H9 (cell line): Measurements from ENCODE around the gene CCDC13. TPM values are rescaled to one million over a fixed set of nuclear protein-coding genes. Genes with fewer than 3 reads are reported as not detected.

ENCODE experiments used
- DNase-seq: peaks from one replicate; pipeline ENCODE4 v3.0.0-alpha.2; 2017
- H2AFZ ChIP-seq: one replicate; pipeline ENCODE4 v1.6.1; 2013; ENCODE audit warnings: mild to moderate bottlenecking, low read length, control low read depth, moderate library complexity
- H2AK5ac ChIP-seq: 2 replicates; pipeline ENCODE4 v1.6.1; 2013; ENCODE audit warnings: low read length, control low read depth, mixed read lengths; ENCODE audit not compliant: insufficient read length
- H2BK120ac ChIP-seq: one replicate; pipeline ENCODE4 v1.6.1; 2013; ENCODE audit warnings: low read depth, mild to moderate bottlenecking, low read length, control low read depth, inconsistent platforms; ENCODE audit not compliant: poor library complexity, severe bottlenecking
- H2BK12ac ChIP-seq: 2 replicates; pipeline ENCODE4 v1.6.1; 2013; ENCODE audit warnings: low read length, control low read depth, mixed read lengths, low read depth; ENCODE audit not compliant: insufficient read length
- H2BK15ac ChIP-seq: 2 replicates; pipeline ENCODE4 v1.6.1; 2013; ENCODE audit warnings: low read depth, low read length, control low read depth
- H2BK20ac ChIP-seq: one replicate; pipeline ENCODE4 v1.6.1; 2013; ENCODE audit warnings: low read depth, mild to moderate bottlenecking, low read length, control low read depth, inconsistent platforms; ENCODE audit not compliant: poor library complexity, severe bottlenecking
- H2BK5ac ChIP-seq: 2 replicates; pipeline ENCODE4 v1.6.1; 2013; ENCODE audit warnings: low read length, control low read depth, mixed read lengths; ENCODE audit not compliant: insufficient read length
- H3K14ac ChIP-seq: 2 replicates; pipeline ENCODE4 v1.6.1; 2013; ENCODE audit warnings: low read length, control low read depth; ENCODE audit not compliant: insufficient read depth
- H3K18ac ChIP-seq: 2 replicates; pipeline ENCODE4 v1.6.1; 2013; ENCODE audit warnings: low read depth, mild to moderate bottlenecking, mixed read lengths, low read length, control low read depth; ENCODE audit not compliant: insufficient read length
- H3K23ac ChIP-seq: 2 replicates; pipeline ENCODE4 v1.6.1; 2013; ENCODE audit warnings: low read length, control low read depth, mixed read lengths, low read depth; ENCODE audit not compliant: insufficient read length
- H3K23me2 ChIP-seq: 2 replicates; pipeline ENCODE4 v1.6.1; 2013; ENCODE audit warnings: low read depth, mild to moderate bottlenecking, mixed read lengths, low read length, control low read depth; ENCODE audit not compliant: insufficient read length, poor library complexity, severe bottlenecking
- H3K27ac ChIP-seq: 2 replicates; pipeline ENCODE4 v1.5.1; 2013; ENCODE audit warnings: low read length, control low read depth, mixed read lengths, low read depth; ENCODE audit not compliant: insufficient read length
- H3K27me3 ChIP-seq: 2 replicates; pipeline ENCODE4 v1.6.1; 2013; ENCODE audit warnings: low read length, control low read depth, inconsistent platforms; ENCODE audit not compliant: insufficient read depth
- H3K4ac ChIP-seq: 2 replicates; pipeline ENCODE4 v1.6.1; 2013; ENCODE audit warnings: low read depth, mild to moderate bottlenecking, control low read depth, inconsistent platforms, low read length, moderate library complexity
- H3K4me1 ChIP-seq: 2 replicates; pipeline ENCODE4 v1.6.1; 2013; ENCODE audit warnings: low read length, control low read depth, inconsistent platforms; ENCODE audit not compliant: insufficient read depth
- H3K4me2 ChIP-seq: 2 replicates; pipeline ENCODE4 v1.6.1; 2013; ENCODE audit warnings: low read length, control low read depth, mixed read lengths; ENCODE audit not compliant: insufficient read length, insufficient read depth
- H3K56ac ChIP-seq: 2 replicates; pipeline ENCODE4 v1.6.1; 2013; ENCODE audit warnings: low read depth, mild to moderate bottlenecking, mixed read lengths, low read length, control low read depth; ENCODE audit not compliant: insufficient read length
- H3K79me1 ChIP-seq: 2 replicates; pipeline ENCODE4 v1.6.1; 2013; ENCODE audit warnings: low read depth, mild to moderate bottlenecking, moderate library complexity, low read length, control low read depth, inconsistent platforms; ENCODE audit not compliant: insufficient read depth, poor library complexity, severe bottlenecking
- H3K79me2 ChIP-seq: 2 replicates; pipeline ENCODE4 v1.6.1; 2013; ENCODE audit warnings: low read length, control low read depth, inconsistent platforms; ENCODE audit not compliant: insufficient read depth
- H3K9ac ChIP-seq: 2 replicates; pipeline ENCODE4 v1.6.1; 2013; ENCODE audit warnings: low read length, control low read depth, mixed read lengths; ENCODE audit not compliant: insufficient read length; ENCODE audit errors: extremely low read depth
- H3K9me3 ChIP-seq: one replicate; pipeline ENCODE4 v1.6.1; 2013; ENCODE audit warnings: low read depth, low read length, inconsistent platforms; ENCODE audit not compliant: control insufficient read depth
- H3T11ph ChIP-seq: one replicate; pipeline ENCODE4 v1.6.1; 2013; ENCODE audit warnings: mild to moderate bottlenecking, low read length, control low read depth, inconsistent platforms
- H4K20me1 ChIP-seq: one replicate; pipeline ENCODE4 v1.6.1; 2013; ENCODE audit not compliant: control insufficient read depth, insufficient read length, insufficient read depth
- H4K5ac ChIP-seq: 2 replicates; pipeline ENCODE4 v1.6.1; 2013; ENCODE audit warnings: low read depth, mild to moderate bottlenecking, mixed read lengths, low read length, control low read depth; ENCODE audit not compliant: insufficient read length
- H4K8ac ChIP-seq: replicated peaks from 2 replicates; pipeline ENCODE4 v1.6.1; 2013; ENCODE audit warnings: low read length, control low read depth, mixed read lengths, low read depth; ENCODE audit not compliant: insufficient read length
- H4K91ac ChIP-seq: 2 replicates; pipeline ENCODE4 v1.6.1; 2013; ENCODE audit warnings: low read depth, mild to moderate bottlenecking, moderate library complexity, mixed read lengths, low read length, control low read depth; ENCODE audit not compliant: insufficient read length
- H3K27ac Mint-ChIP-seq, 3 experiments: 2 replicates in 2 of 3; 3 replicates in 1 of 3; pipeline ENCODE4 v1.8.0; 2020 to 2021; ENCODE audit warnings: mixed read lengths in 3 of 3, mild to moderate bottlenecking in 1 of 3, moderate library complexity in 1 of 3
- H3K27me3 Mint-ChIP-seq: 2 replicates; pipeline ENCODE4 v1.8.0; 2021; ENCODE audit warnings: low read depth, mild to moderate bottlenecking, moderate library complexity, mixed read lengths
- H3K36me3 Mint-ChIP-seq, 3 experiments: 2 replicates in 2 of 3; 3 replicates in 1 of 3; pipeline ENCODE4 v1.8.0; 2020 to 2021; ENCODE audit warnings: low read depth in 3 of 3, mixed read lengths in 3 of 3; ENCODE audit not compliant: insufficient read depth in 1 of 3
- H3K4me1 Mint-ChIP-seq, 2 experiments: 2 replicates each; pipeline ENCODE4 v1.8.0; 2020; ENCODE audit warnings: mixed read lengths in 2 of 2
- H3K4me3 Mint-ChIP-seq, 2 experiments: 2 replicates in 1 of 2; 3 replicates in 1 of 2; pipeline ENCODE4 v1.8.0; 2020 to 2021; ENCODE audit warnings: mild to moderate bottlenecking in 2 of 2, mixed read lengths in 2 of 2, moderate library complexity in 1 of 2
- H3K9me3 Mint-ChIP-seq, 2 experiments: 2 replicates in 1 of 2; 3 replicates in 1 of 2; pipeline ENCODE4 v1.8.0; 2020; ENCODE audit warnings: mild to moderate bottlenecking in 2 of 2, mixed read lengths in 2 of 2, moderate library complexity in 1 of 2
- CTCF ChIP-seq: fragments of 200-600 bp; sonication (generic); conservative IDR thresholded peaks from 3 replicates; pipeline ENCODE4 v1.8.0; 2021; ENCODE audit warnings: antibody characterized with exemption, mild to moderate bottlenecking
- WGBS: extraction: QIAGEN DNeasy Blood & Tissue Kit; methylation state at CpG from one replicate; pipeline ENCODE4 v1.1.7; 2013; ENCODE audit warnings: missing lambda C conversion rate, low lambda C conversion rate, mixed read lengths; ENCODE audit not compliant: insufficient read length; ENCODE audit errors: extremely low coverage; 5-methylcytosine and 5-hydroxymethylcytosine counted together
- total RNA-seq: library from RNA; stranded (reverse); gene quantifications from 2 replicates; pipeline ENCODE4 v1.2.1, GENCODE V29; 2021

The CCDC13 gene
- total RNA-seq, 1 experiment from 2014 or later = not detected

GRCh38 chr3:42729404-42730145 is 43.5 kb downstream of the CCDC13 start:
- no CpG with 5 or more reads among the region's 6 CpGs for WGBS
- Histone ChIP-seq H4K5ac (no peak overlapping the region), H2BK12ac (no peak overlapping the region), H3K56ac (no peak overlapping the region), H3K27me3 (no peaks in the 10 kb centered on the region), H2BK5ac (no peak overlapping the region), H3K79me1 (no peaks in the 10 kb centered on the region), H2BK20ac (no peak overlapping the region), H2BK15ac (no peak overlapping the region), H4K20me1 (no peaks in the 10 kb centered on the region), H3K9ac (no peak overlapping the region), H3K18ac (no peak overlapping the region), H3K4ac (no peak overlapping the region), H4K8ac (no peak overlapping the region), H2AFZ (no peak overlapping the region), H3K14ac (no peak overlapping the region), H2BK120ac (no peak overlapping the region), H2AK5ac (no peak overlapping the region), H3K23ac (no peak overlapping the region), H3K9me3 (no peaks in the 10 kb centered on the region), H3K27ac (no peak overlapping the region), H3K4me1 (peaks cover 5% of the 10 kb centered on the region; the same call in 1 of the 2 replicates), H4K91ac (no peak overlapping the region), H3K23me2 (no peaks in the 10 kb centered on the region), H3K79me2 (no peaks in the 10 kb centered on the region), H3T11ph (no peak overlapping the region), H3K4me2 (no peak overlapping the region)
- Mint-ChIP-seq H3K36me3 (no peaks in the 10 kb centered on the region), H3K9me3 (no peaks in the 10 kb centered on the region), H3K27me3 (peaks cover 3% of the 10 kb centered on the region), H3K4me1 (peaks cover 35 to 36% of the 10 kb centered on the region in 2 experiments), H3K27ac (no peak overlapping the region), H3K4me3 (no peak overlapping the region)
- DNase-seq = peak; percentile 11
- no peak for TF ChIP-seq CTCF
